ENCODE results near the gene DNAH8. TPM values are rescaled to one million over a fixed set of nuclear protein-coding genes. Genes with fewer than 3 reads are reported as not detected.

Gene DNAH8
- polyA plus RNA-seq, 1 of the 3 experiments (the other 2 are of a cell fraction), result not detected

- H3K9ac ChIP-seq, result no peak overlapping the region
- POLR2A ChIA-PET, result no interaction called here
Observed at GRCh38 chr6:38755874-38756273, 40.8 kb downstream of the DNAH8 start.

DNA sequence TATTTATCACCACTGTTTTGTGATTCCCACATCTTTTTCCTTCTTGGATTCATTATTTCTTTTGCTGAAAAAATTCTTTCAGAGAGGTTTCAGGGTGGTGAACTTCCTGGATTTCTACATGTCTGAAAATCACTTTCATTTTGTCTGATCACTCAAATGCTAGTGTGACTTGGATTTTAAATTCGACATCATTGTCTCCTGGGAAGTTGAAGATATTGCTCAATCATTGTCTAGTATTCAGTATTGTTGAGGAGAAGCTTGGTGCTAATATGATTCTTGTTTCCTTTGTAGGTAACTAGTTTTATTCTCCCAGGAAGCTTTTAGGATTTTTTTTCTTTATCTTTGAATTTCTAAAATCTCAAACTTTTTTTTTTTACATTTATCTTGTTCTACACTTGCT is 45.0 kb downstream of the DNAH8 start:
- Histone ChIP-seq H3K9me2 (no peaks in the 10 kb centered on the region), H3F3A (replicated peaks; ENCODE audit: insufficient read depth) (no peaks in the 10 kb centered on the region), H3K36me3 (replicated peaks in 1 of 2; ENCODE audit: control insufficient read depth in 1 of 2, insufficient read depth in 2 of 2, low read length in 1 of 2) (no peaks in the 10 kb centered on the region), H3K4me3 (ENCODE audit: low read depth in 2 of 2, low read length in 1 of 2) (no peak overlapping the region), H3K9me3 (no peaks in the 10 kb centered on the region), H2AFZ (ENCODE audit: low read depth) (no peak overlapping the region), H3K27me3 (ENCODE audit: insufficient read depth) (no peaks in the 10 kb centered on the region), H4K20me1 (ENCODE audit: insufficient read depth) (no peaks in the 10 kb centered on the region), H3K9ac (no peak overlapping the region), H3K79me2 (ENCODE audit: insufficient read depth) (no peaks in the 10 kb centered on the region), H3K27ac (ENCODE audit: low read depth in 2 of 2, low read length in 1 of 2) (no peak overlapping the region), H3K4me1 (ENCODE audit: control insufficient read depth in 1 of 2, insufficient read depth in 2 of 2, low read depth in 1 of 2, low read length in 1 of 2) (no peaks in the 10 kb centered on the region; a peak in 1 of 4 replicates), H3K4me2 (no peak overlapping the region)
- no peak for DNase-seq
- POLR2A ChIA-PET, result no interaction called here
- 14% methylated on average over 1 of the region's 1 CpG for WGBS (ENCODE audit: low lambda C conversion rate)
- TF ChIP-seq RCOR1 (IDR thresholded peaks at IDR 0.05; ENCODE audit: low read length) (no peak), JUND (IDR thresholded peaks at IDR 0.05) (no peak), EZH2phosphoT487 (IDR thresholded peaks at IDR 0.05; ENCODE audit: borderline replicate concordance, low read depth) (no peak), EP300 (IDR thresholded peaks at IDR 0.05; ENCODE audit: borderline replicate concordance in 1 of 2, low read depth in 1 of 2, low read length in 1 of 2) (no peak), FOXM1 (IDR thresholded peaks at IDR 0.05; ENCODE audit: low read depth) (no peak)
- TF ChIP-seq, protein P1, sequence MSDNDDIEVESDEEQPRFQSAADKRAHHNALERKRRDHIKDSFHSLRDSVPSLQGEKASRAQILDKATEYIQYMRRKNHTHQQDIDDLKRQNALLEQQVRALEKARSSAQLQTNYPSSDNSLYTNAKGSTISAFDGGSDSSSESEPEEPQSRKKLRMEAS (IDR thresholded peaks at IDR 0.05; ENCODE audit: low read depth), result no peak
- TF ChIP-seq, protein P2, sequence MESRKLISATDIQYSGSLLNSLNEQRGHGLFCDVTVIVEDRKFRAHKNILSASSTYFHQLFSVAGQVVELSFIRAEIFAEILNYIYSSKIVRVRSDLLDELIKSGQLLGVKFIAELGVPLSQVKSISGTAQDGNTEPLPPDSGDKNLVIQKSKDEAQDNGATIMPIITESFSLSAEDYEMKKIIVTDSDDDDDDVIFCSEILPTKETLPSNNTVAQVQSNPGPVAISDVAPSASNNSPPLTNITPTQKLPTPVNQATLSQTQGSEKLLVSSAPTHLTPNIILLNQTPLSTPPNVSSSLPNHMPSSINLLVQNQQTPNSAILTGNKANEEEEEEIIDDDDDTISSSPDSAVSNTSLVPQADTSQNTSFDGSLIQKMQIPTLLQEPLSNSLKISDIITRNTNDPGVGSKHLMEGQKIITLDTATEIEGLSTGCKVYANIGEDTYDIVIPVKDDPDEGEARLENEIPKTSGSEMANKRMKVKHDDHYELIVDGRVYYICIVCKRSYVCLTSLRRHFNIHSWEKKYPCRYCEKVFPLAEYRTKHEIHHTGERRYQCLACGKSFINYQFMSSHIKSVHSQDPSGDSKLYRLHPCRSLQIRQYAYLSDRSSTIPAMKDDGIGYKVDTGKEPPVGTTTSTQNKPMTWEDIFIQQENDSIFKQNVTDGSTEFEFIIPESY (IDR thresholded peaks at IDR 0.05; ENCODE audit: borderline replicate concordance, low read depth), result no peak
- TF ChIP-seq, protein P3, sequence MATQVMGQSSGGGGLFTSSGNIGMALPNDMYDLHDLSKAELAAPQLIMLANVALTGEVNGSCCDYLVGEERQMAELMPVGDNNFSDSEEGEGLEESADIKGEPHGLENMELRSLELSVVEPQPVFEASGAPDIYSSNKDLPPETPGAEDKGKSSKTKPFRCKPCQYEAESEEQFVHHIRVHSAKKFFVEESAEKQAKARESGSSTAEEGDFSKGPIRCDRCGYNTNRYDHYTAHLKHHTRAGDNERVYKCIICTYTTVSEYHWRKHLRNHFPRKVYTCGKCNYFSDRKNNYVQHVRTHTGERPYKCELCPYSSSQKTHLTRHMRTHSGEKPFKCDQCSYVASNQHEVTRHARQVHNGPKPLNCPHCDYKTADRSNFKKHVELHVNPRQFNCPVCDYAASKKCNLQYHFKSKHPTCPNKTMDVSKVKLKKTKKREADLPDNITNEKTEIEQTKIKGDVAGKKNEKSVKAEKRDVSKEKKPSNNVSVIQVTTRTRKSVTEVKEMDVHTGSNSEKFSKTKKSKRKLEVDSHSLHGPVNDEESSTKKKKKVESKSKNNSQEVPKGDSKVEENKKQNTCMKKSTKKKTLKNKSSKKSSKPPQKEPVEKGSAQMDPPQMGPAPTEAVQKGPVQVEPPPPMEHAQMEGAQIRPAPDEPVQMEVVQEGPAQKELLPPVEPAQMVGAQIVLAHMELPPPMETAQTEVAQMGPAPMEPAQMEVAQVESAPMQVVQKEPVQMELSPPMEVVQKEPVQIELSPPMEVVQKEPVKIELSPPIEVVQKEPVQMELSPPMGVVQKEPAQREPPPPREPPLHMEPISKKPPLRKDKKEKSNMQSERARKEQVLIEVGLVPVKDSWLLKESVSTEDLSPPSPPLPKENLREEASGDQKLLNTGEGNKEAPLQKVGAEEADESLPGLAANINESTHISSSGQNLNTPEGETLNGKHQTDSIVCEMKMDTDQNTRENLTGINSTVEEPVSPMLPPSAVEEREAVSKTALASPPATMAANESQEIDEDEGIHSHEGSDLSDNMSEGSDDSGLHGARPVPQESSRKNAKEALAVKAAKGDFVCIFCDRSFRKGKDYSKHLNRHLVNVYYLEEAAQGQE (IDR thresholded peaks at IDR 0.05; ENCODE audit: low read depth, low read length), result no peak
- CTCF ChIA-PET, result interaction anchor here (0.6 kb wide), 1 partner anchor 1124 kb away, joined by 3 read pairs; no protein-coding TSS in a partner anchor

More at GRCh38 chr6:38755874-38756273, 40.8 kb downstream of the DNAH8 start:
- Histone ChIP-seq H2AFZ (ENCODE audit: low read depth) (no peak overlapping the region), H4K20me1 (ENCODE audit: insufficient read depth) (no peaks in the 10 kb centered on the region), H3K4me3 (ENCODE audit: low read depth in 2 of 2, low read length in 1 of 2) (no peak overlapping the region), H3K79me2 (ENCODE audit: insufficient read depth) (no peaks in the 10 kb centered on the region), H3F3A (replicated peaks; ENCODE audit: insufficient read depth) (no peaks in the 10 kb centered on the region), H3K36me3 (replicated peaks in 1 of 2; ENCODE audit: control insufficient read depth in 1 of 2, insufficient read depth in 2 of 2, low read length in 1 of 2) (no peaks in the 10 kb centered on the region), H3K4me2 (no peak overlapping the region), H3K9me3 (no peaks in the 10 kb centered on the region), H3K4me1 (ENCODE audit: control insufficient read depth in 1 of 2, insufficient read depth in 2 of 2, low read depth in 1 of 2, low read length in 1 of 2) (no peaks in the 10 kb centered on the region), H3K27ac (ENCODE audit: low read depth in 2 of 2, low read length in 1 of 2) (no peak overlapping the region), H3K9me2 (no peaks in the 10 kb centered on the region), H3K27me3 (ENCODE audit: insufficient read depth) (no peaks in the 10 kb centered on the region)
- TF ChIP-seq MEF2A (IDR thresholded peaks at IDR 0.05; ENCODE audit: borderline replicate concordance, low read depth), result no peak
- no peak for TF ChIP-seq RCOR1 (IDR thresholded peaks at IDR 0.05; ENCODE audit: low read length)
- no peak for TF ChIP-seq CHD2 (IDR thresholded peaks at IDR 0.05; ENCODE audit: low read length, partially characterized antibody)
- no peak for TF ChIP-seq GATA2 (CRISPR knock-in tag; IDR thresholded peaks at IDR 0.05)
- TF ChIP-seq, protein P2 (IDR thresholded peaks at IDR 0.05; ENCODE audit: borderline replicate concordance, low read depth), result no peak
- DNase-seq, result no peak
- WGBS (ENCODE audit: low lambda C conversion rate), result 65% methylated on average over 2 of the region's 2 CpGs
- CTCF ChIA-PET, result interaction anchor here (1.0 kb wide), 1 partner anchor 9 kb away, joined by 3 read pairs; no protein-coding TSS in a partner anchor
